Stimulated activated CD8-positive, alpha-beta memory T cell treated with anti-CD3 and anti-CD28 coated beads, Interleukin-15, amount 100 ng/mL, for 48 hours (primary cell): ENCODE measurements around the gene TDRD12.

Source experiments
- DNase-seq, 2 donors: peaks; one replicate each; pipeline ENCODE4 v3.0.0-alpha.2; 2020; ENCODE audit warnings: low read depth in 2 of 2

The TDRD12 gene

GRCh38 chr19:32809754-32810153 is 90.2 kb downstream of the TDRD12 start:
- no peak for DNase-seq

GRCh38 chr19:32810452-32810851 is 90.9 kb downstream of the TDRD12 start:
- no peak for DNase-seq

GRCh38 chr19:32811151-32811550 is 91.6 kb downstream of the TDRD12 start:
- DNase-seq, result no peak

GRCh38 chr19:32812036-32812435 is 92.5 kb downstream of the TDRD12 start:
- DNase-seq, result no peak

- DNase-seq, result no peak
Observed at GRCh38 chr19:32812571-32812970, 93.0 kb downstream of the TDRD12 start.

- DNase-seq, result no peak
Observed at GRCh38 chr19:32813862-32814425, 94.4 kb downstream of the TDRD12 start.

- DNase-seq, result no peak
Observed at GRCh38 chr19:32814624-32815023, 95.1 kb downstream of the TDRD12 start.

- DNase-seq, result no peak
Observed at GRCh38 chr19:32816555-32817099, 97.1 kb downstream of the TDRD12 start.

- DNase-seq, result no peak
Observed at GRCh38 chr19:32817569-32818476, 98.3 kb downstream of the TDRD12 start.

GRCh38 chr19:32818536-32818935 is 99.0 kb downstream of the TDRD12 start:
- no peak for DNase-seq

GRCh38 chr19:32819419-32820400 is 100.1 kb downstream of the TDRD12 start:
- no peak for DNase-seq

- no peak for DNase-seq
Observed at GRCh38 chr19:32822916-32823746, 103.6 kb downstream of the TDRD12 start.

GRCh38 chr19:32823747-32824102 is 104.2 kb downstream of the TDRD12 start:
- no peak for DNase-seq

GRCh38 chr19:32824191-32824751 is 104.7 kb downstream of the TDRD12 start:
- no peak for DNase-seq

- no peak for DNase-seq
Observed at GRCh38 chr19:32824916-32825608, 105.5 kb downstream of the TDRD12 start.

GRCh38 chr19:32828139-32828538 is 108.6 kb downstream of the TDRD12 start:
- DNase-seq, result no peak

GRCh38 chr19:32828643-32829344 is 109.2 kb downstream of the TDRD12 start:
- no peak for DNase-seq

GRCh38 chr19:32829345-32829896 is 109.9 kb downstream of the TDRD12 start:
- DNase-seq, result no peak
